Kidney tubule cell (primary cell): Measurements from ENCODE around the gene TRAF3IP1.
A peak's percentile ranks its signal among the peaks of the same experiment; 100 is the strongest.

Source experiments
- DNase-seq: peaks from one replicate; pipeline ENCODE4 v3.0.0-alpha.2; 2018; ENCODE audit warnings: low spot score

Gene TRAF3IP1

GRCh38 chr2:238287737-238288649 is 32.3 kb upstream of the TRAF3IP1 start, which contains the start of gene PER2:
Gene PER2 (minus strand): TSS chr2:238288610. CDS start chr2:238277936, 10,674 bp downstream.
- DNase-seq: peak; percentile 89

- peak; percentile 99 for DNase-seq
Observed at GRCh38 chr2:238288650-238289573, 31.4 kb upstream of the TRAF3IP1 start.

GRCh38 chr2:238289574-238289973 is 30.7 kb upstream of the TRAF3IP1 start:
- DNase-seq: no peak

GRCh38 chr2:238290091-238290509 is 30.2 kb upstream of the TRAF3IP1 start:
- peak; percentile 79 for DNase-seq

GRCh38 chr2:238290715-238291549 is 29.4 kb upstream of the TRAF3IP1 start:
- no peak for DNase-seq

GRCh38 chr2:238291550-238292281 is 28.6 kb upstream of the TRAF3IP1 start:
- DNase-seq: no peak

- no peak for DNase-seq
Observed at GRCh38 chr2:238294046-238294392, 26.3 kb upstream of the TRAF3IP1 start.

GRCh38 chr2:238294393-238295143 is 25.8 kb upstream of the TRAF3IP1 start:
- no peak for DNase-seq

- no peak for DNase-seq
Observed at GRCh38 chr2:238295144-238296112, 24.9 kb upstream of the TRAF3IP1 start.

GRCh38 chr2:238296638-238297457 is 23.5 kb upstream of the TRAF3IP1 start:
- DNase-seq: no peak

- peak; percentile 81 for DNase-seq
Observed at GRCh38 chr2:238299803-238300202, 20.5 kb upstream of the TRAF3IP1 start.

- DNase-seq: peak; percentile 35
Observed at GRCh38 chr2:238302087-238302486, 18.2 kb upstream of the TRAF3IP1 start.

GRCh38 chr2:238302751-238303150 is 17.6 kb upstream of the TRAF3IP1 start:
- DNase-seq: no peak

GRCh38 chr2:238304116-238304515 is 16.2 kb upstream of the TRAF3IP1 start:
- DNase-seq: no peak

GRCh38 chr2:238305092-238305862 is 15.0 kb upstream of the TRAF3IP1 start:
- no peak for DNase-seq

GRCh38 chr2:238305965-238306671 is 14.2 kb upstream of the TRAF3IP1 start:
- no peak for DNase-seq

GRCh38 chr2:238306672-238306998 is 13.7 kb upstream of the TRAF3IP1 start:
- DNase-seq: no peak
